ENCODE data around the gene RAC3. TPM values are rescaled to one million over a fixed set of nuclear protein-coding genes. Genes with fewer than 3 reads are reported as not detected.

RAC3 gene
- total RNA-seq, 1 experiment from 2014 or later = 24.8 TPM

GRCh38 chr17:82025401-82026107, 5.9 kb upstream of the RAC3 start:
- CTCF ChIA-PET = interaction anchor here (0.6 kb wide), 1 partner anchor 13 kb away, joined by 3 read pairs; no protein-coding TSS in a partner anchor
- BruUV-seq (replicated peaks) = no TSS peak
- POLR2A ChIA-PET (ENCODE audit: low non-redundant PET) = no interaction called here

DNA sequence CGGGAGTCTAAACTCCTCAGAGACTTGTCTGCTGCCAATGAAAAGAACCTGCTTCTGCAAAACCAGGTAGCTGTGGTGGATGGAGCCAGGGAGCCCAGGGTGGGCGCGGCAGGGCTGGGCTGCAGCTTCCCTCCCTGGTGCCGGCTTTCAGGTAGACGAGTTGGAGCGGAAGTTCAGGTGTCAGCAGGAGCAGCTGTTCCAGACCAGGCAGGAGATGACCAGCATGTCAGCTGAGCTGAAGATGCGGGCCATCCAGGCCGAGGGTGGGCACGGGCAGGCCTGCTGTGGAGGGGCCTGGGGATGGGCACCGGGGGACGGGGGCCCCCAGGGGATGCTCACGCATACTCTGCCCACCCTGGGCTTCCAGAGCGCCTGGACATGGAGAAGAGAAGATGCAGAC, 3.2 kb upstream of the RAC3 start:
- Histone ChIP-seq H3K36me3 (ENCODE audit: insufficient read depth, low read length, poor library complexity, severe bottlenecking) (peaks cover 5% of the 10 kb centered on the region), H3K4me3 (ENCODE audit: low read depth, low read length, poor library complexity, severe bottlenecking) (no peak overlapping the region), H3K27me3 (replicated peaks; ENCODE audit: insufficient read depth, low read depth, low read length, poor library complexity) (no peaks in the 10 kb centered on the region), H3K9me3 (ENCODE audit: low read depth, low read length, poor library complexity, severe bottlenecking) (no peaks in the 10 kb centered on the region), H3K27ac (ENCODE audit: low read depth, low read length, poor library complexity, severe bottlenecking) (no peak overlapping the region), H3K4me1 (ENCODE audit: insufficient read depth, low read length, poor library complexity, severe bottlenecking) (peaks cover 9% of the 10 kb centered on the region)
- no peak for TF ChIP-seq CTCF (conservative IDR thresholded peaks at IDR 0.05; ENCODE audit: low read depth, low read length)
- TF ChIP-seq EZH2 (IDR thresholded peaks at IDR 0.05; ENCODE audit: borderline replicate concordance, low read depth, low read length, poor library complexity, severe bottlenecking) = no peak
- DNase-seq (ENCODE audit: low spot score) = no peak
- intact Hi-C loops (cut with micrococcal nuclease; ENCODE audit: unreplicated experiment) = no loop called here
- ChIA-PET CTCF (no interaction called here), POLR2A (ENCODE audit: low non-redundant PET) (no interaction called here)
- no TSS peak for BruUV-seq (replicated peaks)

More at GRCh38 chr17:82025401-82026107, 5.9 kb upstream of the RAC3 start:
- no peak overlapping the region for H3K4me3 ChIP-seq (ENCODE audit: low read depth, low read length, poor library complexity, severe bottlenecking)
- H3K27ac ChIP-seq (ENCODE audit: low read depth, low read length, poor library complexity, severe bottlenecking) = no peak overlapping the region
- intact Hi-C loops (cut with micrococcal nuclease; ENCODE audit: unreplicated experiment) = no loop called here
- peaks cover 5% of the 10 kb centered on the region for H3K36me3 ChIP-seq (ENCODE audit: insufficient read depth, low read length, poor library complexity, severe bottlenecking)
- no peak for DNase-seq (ENCODE audit: low spot score)
- peaks cover 20% of the 10 kb centered on the region for H3K4me1 ChIP-seq (ENCODE audit: insufficient read depth, low read length, poor library complexity, severe bottlenecking)
- TF ChIP-seq EZH2 (IDR thresholded peaks at IDR 0.05; ENCODE audit: borderline replicate concordance, low read depth, low read length, poor library complexity, severe bottlenecking) = no peak
- no peak for TF ChIP-seq CTCF (conservative IDR thresholded peaks at IDR 0.05; ENCODE audit: low read depth, low read length)
- H3K27me3 ChIP-seq (replicated peaks; ENCODE audit: insufficient read depth, low read depth, low read length, poor library complexity) = no peaks in the 10 kb centered on the region
- H3K9me3 ChIP-seq (ENCODE audit: low read depth, low read length, poor library complexity, severe bottlenecking) = no peaks in the 10 kb centered on the region

DNA sequence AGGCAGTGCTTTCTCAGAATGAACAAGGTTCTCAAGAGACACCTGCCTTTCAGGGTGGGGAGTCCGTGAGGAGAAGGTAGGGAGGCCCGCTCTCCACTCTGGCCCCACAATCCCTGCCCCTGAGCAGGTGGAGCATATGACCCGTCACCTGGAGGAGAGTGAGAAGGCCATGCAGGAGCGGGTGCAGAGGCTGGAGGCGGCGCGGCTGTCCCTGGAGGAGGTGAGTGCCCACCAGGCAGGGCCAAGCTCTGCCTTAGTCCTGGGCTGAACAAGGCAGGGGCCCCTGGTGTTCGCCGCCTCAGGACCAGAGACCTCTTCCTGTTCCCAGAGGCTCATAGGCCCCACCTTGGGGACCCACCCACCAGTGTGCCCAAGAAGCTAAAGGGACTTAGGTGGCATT, 2.5 kb upstream of the RAC3 start:
- Histone ChIP-seq H3K27ac (ENCODE audit: low read depth, low read length, poor library complexity, severe bottlenecking) (no peak overlapping the region), H3K9me3 (ENCODE audit: low read depth, low read length, poor library complexity, severe bottlenecking) (no peaks in the 10 kb centered on the region), H3K36me3 (ENCODE audit: insufficient read depth, low read length, poor library complexity, severe bottlenecking) (peaks cover 5% of the 10 kb centered on the region), H3K4me3 (ENCODE audit: low read depth, low read length, poor library complexity, severe bottlenecking) (no peak overlapping the region), H3K4me1 (ENCODE audit: insufficient read depth, low read length, poor library complexity, severe bottlenecking) (peaks cover 7% of the 10 kb centered on the region), H3K27me3 (replicated peaks; ENCODE audit: insufficient read depth, low read depth, low read length, poor library complexity) (no peaks in the 10 kb centered on the region)
- ChIA-PET POLR2A (ENCODE audit: low non-redundant PET) (no interaction called here), CTCF (no interaction called here)
- no TSS peak for BruUV-seq (replicated peaks)
- no peak for DNase-seq (ENCODE audit: low spot score)
- TF ChIP-seq EZH2 (IDR thresholded peaks at IDR 0.05; ENCODE audit: borderline replicate concordance, low read depth, low read length, poor library complexity, severe bottlenecking) (no peak), CTCF (conservative IDR thresholded peaks at IDR 0.05; ENCODE audit: low read depth, low read length) (no peak)
- intact Hi-C loops (cut with micrococcal nuclease; ENCODE audit: unreplicated experiment) = no loop called here
